Astrocyte (in vitro differentiated cells and primary cell): ENCODE measurements around the gene ATP11A.

ENCODE experiments used
- EZH2 ChIP-seq: IDR thresholded peaks from 2 replicates; pipeline ENCODE4 v1.6.1; 2012; ENCODE audit warnings: mild to moderate bottlenecking, low read length, inconsistent platforms; ENCODE audit not compliant: insufficient read depth
- TF ChIP-seq, protein P1 (sequence below): IDR thresholded peaks from 2 replicates; pipeline ENCODE4 v1.5.1; 2011; ENCODE audit warnings: low read depth, mild to moderate bottlenecking, inconsistent platforms, low read length, moderate library complexity; ENCODE audit not compliant: insufficient read depth

DNA sequence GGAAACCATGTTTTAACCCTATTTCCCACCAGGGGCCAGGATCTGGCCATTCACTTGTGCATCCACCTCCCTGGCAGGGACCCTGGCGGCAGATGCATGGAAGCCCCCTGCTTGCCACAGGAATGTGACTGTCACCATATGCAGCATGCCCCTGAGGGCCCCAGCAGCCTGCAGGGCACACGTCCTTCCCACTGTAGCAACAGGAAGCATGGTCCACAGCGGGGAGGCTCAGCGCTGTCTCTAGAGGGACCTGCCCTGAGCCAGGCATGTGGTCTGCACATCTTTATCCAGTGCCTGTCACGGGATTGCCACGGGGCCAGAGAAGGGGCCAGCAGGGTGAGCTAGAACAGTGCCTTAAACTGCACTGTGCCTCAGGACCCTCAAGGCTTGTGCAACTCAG is 244.2 kb downstream of the ATP11A start:
- TF ChIP-seq, protein P1, sequence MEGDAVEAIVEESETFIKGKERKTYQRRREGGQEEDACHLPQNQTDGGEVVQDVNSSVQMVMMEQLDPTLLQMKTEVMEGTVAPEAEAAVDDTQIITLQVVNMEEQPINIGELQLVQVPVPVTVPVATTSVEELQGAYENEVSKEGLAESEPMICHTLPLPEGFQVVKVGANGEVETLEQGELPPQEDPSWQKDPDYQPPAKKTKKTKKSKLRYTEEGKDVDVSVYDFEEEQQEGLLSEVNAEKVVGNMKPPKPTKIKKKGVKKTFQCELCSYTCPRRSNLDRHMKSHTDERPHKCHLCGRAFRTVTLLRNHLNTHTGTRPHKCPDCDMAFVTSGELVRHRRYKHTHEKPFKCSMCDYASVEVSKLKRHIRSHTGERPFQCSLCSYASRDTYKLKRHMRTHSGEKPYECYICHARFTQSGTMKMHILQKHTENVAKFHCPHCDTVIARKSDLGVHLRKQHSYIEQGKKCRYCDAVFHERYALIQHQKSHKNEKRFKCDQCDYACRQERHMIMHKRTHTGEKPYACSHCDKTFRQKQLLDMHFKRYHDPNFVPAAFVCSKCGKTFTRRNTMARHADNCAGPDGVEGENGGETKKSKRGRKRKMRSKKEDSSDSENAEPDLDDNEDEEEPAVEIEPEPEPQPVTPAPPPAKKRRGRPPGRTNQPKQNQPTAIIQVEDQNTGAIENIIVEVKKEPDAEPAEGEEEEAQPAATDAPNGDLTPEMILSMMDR, result no peak
- no peak for TF ChIP-seq EZH2
